ENCODE results near the gene CC2D1A. TPM values are rescaled to one million over a fixed set of nuclear protein-coding genes. Genes with fewer than 3 reads are reported as not detected.

CC2D1A gene
- total RNA-seq, 4 donors from 2014 or later = 113 to 294 (median 177) TPM

GRCh38 chr19:13929956-13930355, 24.0 kb downstream of the CC2D1A start:
- Histone ChIP-seq H3K4me3 (no peak overlapping the region), H3K9me3 (no peaks in the 10 kb centered on the region), H3K27ac (no peak overlapping the region), H3K27me3 (no peaks in the 10 kb centered on the region), H3K36me3 (peaks cover 0 to 32% (median 9%) of the 10 kb centered on the region in 4 donors), H3K4me1 (no peaks in the 10 kb centered on the region)
- TF ChIP-seq CTCF (IDR thresholded peaks at IDR 0.05) = no peak
- TF ChIP-seq EP300 (IDR thresholded peaks at IDR 0.05; ENCODE audit: low read depth) = no peak
- no peak for TF ChIP-seq POLR2A (IDR thresholded peaks at IDR 0.05)
- TF ChIP-seq POLR2AphosphoS5 (IDR thresholded peaks at IDR 0.05) = no peak
- intact Hi-C loops (cut with DNase I; ENCODE audit: low total_unique reads) (no loop called here), in situ Hi-C loops (cut with MboI; ENCODE audit: low pct_ligation_motif_present in 1 of 4, low pct_unique_long_range_greater_than_20kb in 1 of 4, low sequenced_read_pairs in 3 of 4) (no loop called here)
- no peak for DNase-seq
- 86% methylated on average over 16 of the region's 17 CpGs; no CpG with 5 or more reads in 1 of the 2 donors for WGBS, 2 donors (ENCODE audit: low coverage in 1 of 2)

- no peaks in the 10 kb centered on the region for H3K27me3 ChIP-seq
- no peak overlapping the region for H3K4me3 ChIP-seq
- DNase-seq = no peak
- WGBS, 2 donors (ENCODE audit: low coverage in 1 of 2) = 85% methylated on average over 11 of the region's 17 CpGs; no CpG with 5 or more reads in 1 of the 2 donors
- in situ Hi-C loops (cut with MboI; ENCODE audit: low pct_ligation_motif_present in 1 of 4, low pct_unique_long_range_greater_than_20kb in 1 of 4, low sequenced_read_pairs in 3 of 4) (no loop called here), intact Hi-C loops (cut with DNase I; ENCODE audit: low total_unique reads) (no loop called here)
- H3K27ac ChIP-seq = no peak overlapping the region
- TF ChIP-seq CTCF (IDR thresholded peaks at IDR 0.05) = no peak
- no peak for TF ChIP-seq POLR2AphosphoS5 (IDR thresholded peaks at IDR 0.05)
- TF ChIP-seq EP300 (IDR thresholded peaks at IDR 0.05; ENCODE audit: low read depth) = no peak
- no peak for TF ChIP-seq POLR2A (IDR thresholded peaks at IDR 0.05)
- H3K4me1 ChIP-seq = no peaks in the 10 kb centered on the region
- H3K36me3 ChIP-seq = peaks cover 0 to 27% (median 8%) of the 10 kb centered on the region in 4 donors
- no peaks in the 10 kb centered on the region for H3K9me3 ChIP-seq
Observed at GRCh38 chr19:13930402-13930801, 24.4 kb downstream of the CC2D1A start.

GRCh38 chr19:13931391-13932148, 25.6 kb downstream of the CC2D1A start:
- Histone ChIP-seq H3K4me1 (no peaks in the 10 kb centered on the region), H3K4me3 (no peak overlapping the region), H3K27ac (no peak overlapping the region), H3K9me3 (no peaks in the 10 kb centered on the region), H3K27me3 (no peaks in the 10 kb centered on the region), H3K36me3 (peaks cover 0 to 23% (median 3%) of the 10 kb centered on the region in 4 donors)
- in situ Hi-C loops (cut with MboI; ENCODE audit: low pct_ligation_motif_present in 1 of 4, low pct_unique_long_range_greater_than_20kb in 1 of 4, low sequenced_read_pairs in 3 of 4) = no loop called here
- TF ChIP-seq CTCF (IDR thresholded peaks at IDR 0.05) = no peak
- no peak for TF ChIP-seq EP300 (IDR thresholded peaks at IDR 0.05; ENCODE audit: low read depth)
- no peak for DNase-seq
- 83% methylated on average over 24 of the region's 30 CpGs; no CpG with 5 or more reads in 1 of the 2 donors for WGBS, 2 donors (ENCODE audit: low coverage in 1 of 2)
- intact Hi-C loops (cut with DNase I; ENCODE audit: low total_unique reads) = no loop called here

- intact Hi-C loops (cut with DNase I; ENCODE audit: low total_unique reads) = no loop called here
- DNase-seq = no peak
- H3K4me1 ChIP-seq = no peaks in the 10 kb centered on the region
- H3K27ac ChIP-seq = no peak overlapping the region
- in situ Hi-C loops (cut with MboI; ENCODE audit: low pct_ligation_motif_present in 1 of 4, low pct_unique_long_range_greater_than_20kb in 1 of 4, low sequenced_read_pairs in 3 of 4) = no loop called here
- H3K4me3 ChIP-seq = no peak overlapping the region
- TF ChIP-seq CTCF (IDR thresholded peaks at IDR 0.05) (no peak), EP300 (IDR thresholded peaks at IDR 0.05; ENCODE audit: low read depth) (no peak), POLR2AphosphoS5 (IDR thresholded peaks at IDR 0.05) (no peak), POLR2A (IDR thresholded peaks at IDR 0.05) (no peak)
- 92% methylated on average over 5 of the region's 6 CpGs; no CpG with 5 or more reads in 1 of the 2 donors for WGBS, 2 donors (ENCODE audit: low coverage in 1 of 2)
- no peaks in the 10 kb centered on the region for H3K27me3 ChIP-seq
- H3K36me3 ChIP-seq = peaks cover 0 to 18% (median 0%) of the 10 kb centered on the region in 4 donors
- H3K9me3 ChIP-seq = no peaks in the 10 kb centered on the region
Observed at GRCh38 chr19:13932149-13932637, 26.2 kb downstream of the CC2D1A start.
